HepG2 (cell line): ENCODE data around the gene CD72. TPM values are rescaled to one million over a fixed set of nuclear protein-coding genes. Genes with fewer than 3 reads are reported as not detected.

Experiments
- ATAC-seq: fragments of 200-7000 bp; cut with Tn5 transposase; 3 replicates; pipeline ENCODE4 v1.9.1; 2020; ENCODE audit warnings: mild to moderate bottlenecking, moderate library complexity
- BruUV-seq: library from RNA; stranded (reverse); fragments of 400-500 nt; replicated peaks from 2 replicates; lab custom pipeline; 2021; lab: Mats Ljungman, UMichigan
- CTCF ChIA-PET: fragments of 300-600 bp; formaldehyde crosslinking; extraction: SDS; loops from one replicate; lab custom pipeline; 2021; ENCODE audit warnings: low total read pairs, inconsistent platforms, low intra/inter-chr PET ratio; lab: Yijun Ruan, JAX
- POLR2A ChIA-PET: fragments of 350-600 bp; sonication (Branson Sonifier 250); formaldehyde crosslinking; loops from one replicate; lab custom pipeline; 2020; ENCODE audit warnings: antibody characterized with exemption, inconsistent platforms; lab: Yijun Ruan, JAX
- DNase-seq: peaks from one replicate; pipeline ENCODE4 v3.0.0-alpha.2; 2015; ENCODE audit warnings: low spot score
- FAIRE-seq: peaks from 3 replicates; lab custom pipeline; 2011; peaks lifted over from hg19 to GRCh38; lab: Jason Lieb, UNC
- H2AFZ ChIP-seq: one replicate; pipeline ENCODE4 v1.6.1; 2011; ENCODE audit warnings: low read length, inconsistent platforms
- H3K27ac ChIP-seq: fragments of 300-600 bp; 3 replicates; pipeline ENCODE4 v1.8.0; 2011; ENCODE audit warnings: mixed run types, mild to moderate bottlenecking, mixed read lengths, low read length, inconsistent platforms; ENCODE audit not compliant: insufficient read depth; ENCODE audit errors: extremely low read length
- H3K27me3 ChIP-seq, 2 experiments: fragments of 200-600 bp in 1 of 2; 2 replicates in 1 of 2; 3 replicates in 1 of 2; pipeline versions ENCODE4 v1.6.0 to v1.8.0; 2011; ENCODE audit warnings: low read length in 2 of 2, mild to moderate bottlenecking in 2 of 2, moderate library complexity in 2 of 2, inconsistent platforms in 1 of 2; ENCODE audit not compliant: insufficient read depth in 2 of 2, control insufficient read depth in 1 of 2
- H3K36me3 ChIP-seq, 2 experiments: fragments of 200-600 bp in 1 of 2; replicated peaks in 1 of 2; 2 replicates in 1 of 2; 3 replicates in 1 of 2; pipeline versions ENCODE4 v1.5.1 to v1.8.0; 2011; ENCODE audit warnings: low read length in 2 of 2, inconsistent platforms in 1 of 2; ENCODE audit not compliant: insufficient read depth in 2 of 2, control insufficient read depth in 1 of 2
- H3K4me1 ChIP-seq: 2 replicates; pipeline ENCODE4 v1.5.1; 2012; ENCODE audit warnings: low read length, inconsistent platforms; ENCODE audit not compliant: insufficient read depth
- H3K4me2 ChIP-seq: 2 replicates; pipeline ENCODE4 v1.6.0; 2011; ENCODE audit warnings: low read depth, low read length, inconsistent platforms
- H3K4me3 ChIP-seq, 3 experiments: fragments of 200-600 bp in 1 of 3; sonication (generic), shearing (Covaris generic) in 1 of 3; replicated peaks in 1 of 3; 2 replicates each; pipeline ENCODE4 v1.5.1; 2011 to 2016; ENCODE audit warnings: low read length in 3 of 3, inconsistent platforms in 2 of 3, low read depth in 2 of 3, mild to moderate bottlenecking in 2 of 3, control low read depth in 1 of 3, mixed read lengths in 1 of 3; ENCODE audit not compliant: insufficient read depth in 1 of 3
- H3K79me2 ChIP-seq: one replicate; pipeline ENCODE4 v1.6.1; 2011; ENCODE audit warnings: low read length, inconsistent platforms; ENCODE audit not compliant: insufficient read depth
- H3K9ac ChIP-seq: 2 replicates; pipeline ENCODE4 v1.6.0; 2011; ENCODE audit warnings: mild to moderate bottlenecking, low read depth, low read length, inconsistent platforms; ENCODE audit not compliant: insufficient read depth
- H3K9me3 ChIP-seq: 2 replicates; pipeline ENCODE4 v1.5.1; 2012; ENCODE audit warnings: mild to moderate bottlenecking, low read length
- H4K20me1 ChIP-seq: 2 replicates; pipeline ENCODE4 v1.6.0; 2011; ENCODE audit warnings: inconsistent platforms, mild to moderate bottlenecking, low read length, moderate library complexity; ENCODE audit not compliant: insufficient read depth
- CEBPG ChIP-seq: IDR thresholded peaks from 2 replicates; pipeline ENCODE4 v1.6.1; 2016
- HNRNPL ChIP-seq: fragments of 200-400 bp; formaldehyde crosslinking; IDR thresholded peaks from 2 replicates; pipeline ENCODE4 v1.6.1; 2017; ENCODE audit warnings: mild to moderate bottlenecking, low read depth, low read length
- HNRNPLL ChIP-seq: fragments of 200-400 bp; formaldehyde crosslinking; IDR thresholded peaks from 2 replicates; pipeline ENCODE4 v1.6.1; 2017; ENCODE audit warnings: mild to moderate bottlenecking, low read depth, low read length; ENCODE audit not compliant: poor library complexity, severe bottlenecking
- MLLT10 ChIP-seq: sonication (generic); formaldehyde crosslinking; IDR thresholded peaks from 2 replicates; pipeline ENCODE4 v1.4.0; 2020; ENCODE audit warnings: missing genetic modification reagents
- NFE2L2 ChIP-seq: fragments of 150-350 bp; IDR thresholded peaks from 2 replicates; pipeline ENCODE4 v1.6.1; 2014; ENCODE audit warnings: low read length
- PTBP1 ChIP-seq: fragments of 200-400 bp; formaldehyde crosslinking; IDR thresholded peaks from 2 replicates; pipeline ENCODE4 v1.6.1; 2018; ENCODE audit warnings: low read length, low read depth; ENCODE audit not compliant: poor library complexity, severe bottlenecking
- RBFOX2 ChIP-seq: fragments of 200-400 bp; formaldehyde crosslinking; IDR thresholded peaks from 2 replicates; pipeline ENCODE4 v1.6.1; 2017; ENCODE audit warnings: low read depth, mild to moderate bottlenecking, low read length
- SAP130 ChIP-seq: IDR thresholded peaks from 2 replicates; pipeline ENCODE4 v1.6.1; 2016; ENCODE audit warnings: low read depth
- STAG1 ChIP-seq: sonication (generic); formaldehyde crosslinking; IDR thresholded peaks from 2 replicates; pipeline ENCODE4 v1.4.0; 2020; ENCODE audit warnings: missing genetic modification reagents
- ZSCAN20 ChIP-seq: sonication (generic); formaldehyde crosslinking; IDR thresholded peaks from 2 replicates; pipeline ENCODE4 v1.4.0; 2020; ENCODE audit warnings: missing genetic modification reagents, mild to moderate bottlenecking, borderline replicate concordance
- WGBS: methylation state at CpG from one replicate; pipeline ENCODE4 v1.1.6; 2017; ENCODE audit warnings: low lambda C conversion rate; 5-methylcytosine and 5-hydroxymethylcytosine counted together
- in situ Hi-C: cut with HindIII; loops from 2 replicates; pipeline ENCODE4 v1.10.0; 2017; ENCODE audit warnings: low pct_unique_long_range_greater_than_20kb; ENCODE audit not compliant: extremely low pct_ligation_motif_present
- intact Hi-C: fragments of 100-400 bp; cut with micrococcal nuclease; formaldehyde crosslinking; loops from one replicate; pipeline ENCODE4 v1.10.0; 2022; ENCODE audit not compliant: unreplicated experiment
- polyA plus RNA-seq, 8 experiments: library from polyadenylated mRNA; depleted of rRNA in 3 of 8; stranded (reverse) in 7 of 8; unstranded in 1 of 8; fragments of >200 nt; fragmentation: Illumina TruSeq in 4 of 8; extraction: Trizol in 4 of 8; gene quantifications; 2 replicates each; pipeline versions ENCODE4 v1.2.1 to v1.2.3, GENCODE V29; 2011 to 2016; ENCODE audit warnings: low read depth in 4 of 8, missing spikeins in 1 of 8, mixed read lengths in 1 of 8; ENCODE audit not compliant: insufficient read depth in 1 of 8
- total RNA-seq, 5 experiments: library from RNA; depleted of rRNA; stranded (reverse); fragments of >200 nt; fragmentation: Illumina TruSeq; extraction: Trizol; gene quantifications; 2 replicates each; pipeline ENCODE4 v1.2.3, GENCODE V29; 2016; ENCODE audit warnings: low read depth in 1 of 5
- TF ChIP-seq, protein P1 (sequence below): sonication (generic); formaldehyde crosslinking; IDR thresholded peaks from 2 replicates; pipeline ENCODE4 v1.5.0; 2020; ENCODE audit warnings: mild to moderate bottlenecking, missing genetic modification reagents, moderate library complexity
- TF ChIP-seq, protein P2 (sequence below): IDR thresholded peaks from 2 replicates; pipeline ENCODE4 v1.4.0; 2020; ENCODE audit warnings: mild to moderate bottlenecking, missing genetic modification reagents

Gene CD72
- total and polyA plus RNA-seq, 2 of the 13 experiments (the other 11 are each of a cell fraction or from before 2014, with no cell fraction given) = 0.18 to 1.1 TPM

DNA sequence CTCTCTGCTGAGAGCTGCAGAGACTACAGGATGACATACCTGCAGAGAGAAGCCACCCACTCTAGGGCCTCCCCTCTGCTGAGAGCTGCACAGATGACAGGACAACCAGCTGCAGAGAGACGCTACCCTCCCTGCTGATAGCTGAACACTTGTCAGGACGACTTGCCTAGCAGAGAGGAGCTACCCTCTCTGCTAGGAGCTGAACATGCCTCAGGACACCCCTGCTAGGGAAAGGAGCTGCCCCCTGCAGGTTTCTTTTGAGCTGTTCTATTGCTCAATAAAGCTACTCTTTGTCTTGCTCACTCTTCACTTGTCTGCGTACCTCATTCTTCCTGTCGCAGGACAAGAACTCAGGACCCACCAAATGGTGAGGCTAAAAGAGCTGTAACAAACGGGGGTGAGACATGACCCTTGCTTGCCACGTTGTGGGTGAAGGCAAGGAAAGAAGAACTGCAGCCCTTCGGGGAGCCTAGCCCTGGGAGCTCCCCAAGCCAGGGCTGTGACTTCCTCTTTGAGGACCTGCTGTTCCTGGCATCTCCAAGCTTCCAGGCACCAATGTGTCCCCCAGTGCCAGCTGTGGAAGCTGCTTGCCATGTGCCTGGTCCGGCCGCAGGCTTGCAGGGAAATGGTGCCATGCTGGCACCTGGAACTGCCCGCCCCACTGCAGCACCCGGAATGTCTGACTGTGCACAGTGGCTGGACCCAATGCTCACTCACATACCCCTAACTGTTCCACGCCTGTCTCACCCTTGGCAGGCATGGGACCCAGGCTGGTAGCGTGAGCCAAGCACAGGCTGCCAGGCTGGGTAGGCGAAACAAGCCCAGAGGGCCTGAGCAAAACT lies 18.2 kb downstream of the CD72 start (continued):
- TF ChIP-seq, protein P1, sequence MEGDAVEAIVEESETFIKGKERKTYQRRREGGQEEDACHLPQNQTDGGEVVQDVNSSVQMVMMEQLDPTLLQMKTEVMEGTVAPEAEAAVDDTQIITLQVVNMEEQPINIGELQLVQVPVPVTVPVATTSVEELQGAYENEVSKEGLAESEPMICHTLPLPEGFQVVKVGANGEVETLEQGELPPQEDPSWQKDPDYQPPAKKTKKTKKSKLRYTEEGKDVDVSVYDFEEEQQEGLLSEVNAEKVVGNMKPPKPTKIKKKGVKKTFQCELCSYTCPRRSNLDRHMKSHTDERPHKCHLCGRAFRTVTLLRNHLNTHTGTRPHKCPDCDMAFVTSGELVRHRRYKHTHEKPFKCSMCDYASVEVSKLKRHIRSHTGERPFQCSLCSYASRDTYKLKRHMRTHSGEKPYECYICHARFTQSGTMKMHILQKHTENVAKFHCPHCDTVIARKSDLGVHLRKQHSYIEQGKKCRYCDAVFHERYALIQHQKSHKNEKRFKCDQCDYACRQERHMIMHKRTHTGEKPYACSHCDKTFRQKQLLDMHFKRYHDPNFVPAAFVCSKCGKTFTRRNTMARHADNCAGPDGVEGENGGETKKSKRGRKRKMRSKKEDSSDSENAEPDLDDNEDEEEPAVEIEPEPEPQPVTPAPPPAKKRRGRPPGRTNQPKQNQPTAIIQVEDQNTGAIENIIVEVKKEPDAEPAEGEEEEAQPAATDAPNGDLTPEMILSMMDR (CRISPR knock-in tag) = peak; percentile 62
- peak; percentile 88 for TF ChIP-seq CEBPG
- no peak for TF ChIP-seq MLLT10 (CRISPR knock-in tag)
- TF ChIP-seq STAG1 (CRISPR knock-in tag) = peak; percentile 37
- TF ChIP-seq, all 625 proteins: peak for 12

DNA sequence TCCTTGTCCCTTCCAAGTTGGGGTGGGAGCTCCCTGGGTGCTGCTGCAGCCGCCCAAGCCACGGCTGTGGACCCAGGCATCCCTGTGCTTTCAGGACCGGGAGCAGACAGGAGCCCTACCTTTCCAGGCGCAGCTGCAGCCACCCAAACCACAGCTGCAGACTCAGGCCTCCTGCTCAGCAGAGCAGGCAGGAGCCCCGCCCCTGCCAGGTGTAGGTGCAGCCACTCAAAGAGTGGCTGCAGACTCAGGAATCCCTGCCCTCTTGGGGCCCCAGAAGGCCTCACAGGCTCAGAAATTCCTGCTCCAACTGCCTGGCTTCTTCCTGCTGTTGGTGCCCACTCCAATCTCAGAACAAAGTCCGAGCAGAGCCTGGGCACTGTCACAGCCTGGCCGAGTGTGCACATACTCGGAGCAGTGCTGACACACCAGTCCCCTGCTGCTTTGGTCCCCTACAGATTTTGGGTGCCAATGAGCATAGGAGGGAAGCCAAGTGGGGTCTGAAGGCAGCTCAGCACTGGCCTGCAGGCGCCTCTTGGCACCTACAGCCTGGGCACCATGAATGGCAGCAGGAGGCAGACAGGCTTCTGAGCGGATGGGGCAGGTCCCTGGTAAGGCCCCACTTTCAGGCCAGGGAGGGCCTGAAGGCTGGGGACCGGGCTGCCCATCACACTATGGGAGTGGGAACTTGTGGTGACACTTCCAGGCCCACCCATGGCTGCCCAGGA lies 19.2 kb downstream of the CD72 start:
- H3K79me2 ChIP-seq = no peaks in the 10 kb centered on the region
- FAIRE-seq = no peak
- no peaks in the 10 kb centered on the region for H3K36me3 ChIP-seq
- no peaks in the 10 kb centered on the region; the same call in 1 of the 2 replicates for H3K9me3 ChIP-seq
- H3K4me3 ChIP-seq = peak overlapping the region; percentile 20 to 59 (median 40); a peak in 5 of 6 replicates
- H3K4me2 ChIP-seq = peak overlapping the region; percentile 91
- ChIA-PET CTCF (no interaction called here), POLR2A (interaction anchor here (0.9 to 1.7 kb wide), 5 partner anchors 12 to 437 kb away, joined by 3 to 4 read pairs (median 3); partner anchors contain the start of genes RUSC2 and UNC13B)
- WGBS = 20% methylated on average over 1 of the region's 11 CpGs
- peak overlapping the region; percentile 41 for H3K9ac ChIP-seq
- no peak overlapping the region for H2AFZ ChIP-seq
- in situ Hi-C loops = loop anchor here (5.0 kb wide), 1 partner anchor 37 kb away; a partner anchor contains a TSS
- BruUV-seq = no TSS peak
- H3K4me1 ChIP-seq = peaks cover 39% of the 10 kb centered on the region
- H4K20me1 ChIP-seq = no peaks in the 10 kb centered on the region
- H3K27me3 ChIP-seq = no peaks in the 10 kb centered on the region
- ATAC-seq = peak; percentile 76
- peak; percentile 65 for DNase-seq
- intact Hi-C loops = loop anchor here (5.0 kb wide), 1 partner anchor 37 kb away; a partner anchor contains a TSS
- peak overlapping the region; percentile 6 for H3K27ac ChIP-seq
- TF ChIP-seq, protein P2, sequence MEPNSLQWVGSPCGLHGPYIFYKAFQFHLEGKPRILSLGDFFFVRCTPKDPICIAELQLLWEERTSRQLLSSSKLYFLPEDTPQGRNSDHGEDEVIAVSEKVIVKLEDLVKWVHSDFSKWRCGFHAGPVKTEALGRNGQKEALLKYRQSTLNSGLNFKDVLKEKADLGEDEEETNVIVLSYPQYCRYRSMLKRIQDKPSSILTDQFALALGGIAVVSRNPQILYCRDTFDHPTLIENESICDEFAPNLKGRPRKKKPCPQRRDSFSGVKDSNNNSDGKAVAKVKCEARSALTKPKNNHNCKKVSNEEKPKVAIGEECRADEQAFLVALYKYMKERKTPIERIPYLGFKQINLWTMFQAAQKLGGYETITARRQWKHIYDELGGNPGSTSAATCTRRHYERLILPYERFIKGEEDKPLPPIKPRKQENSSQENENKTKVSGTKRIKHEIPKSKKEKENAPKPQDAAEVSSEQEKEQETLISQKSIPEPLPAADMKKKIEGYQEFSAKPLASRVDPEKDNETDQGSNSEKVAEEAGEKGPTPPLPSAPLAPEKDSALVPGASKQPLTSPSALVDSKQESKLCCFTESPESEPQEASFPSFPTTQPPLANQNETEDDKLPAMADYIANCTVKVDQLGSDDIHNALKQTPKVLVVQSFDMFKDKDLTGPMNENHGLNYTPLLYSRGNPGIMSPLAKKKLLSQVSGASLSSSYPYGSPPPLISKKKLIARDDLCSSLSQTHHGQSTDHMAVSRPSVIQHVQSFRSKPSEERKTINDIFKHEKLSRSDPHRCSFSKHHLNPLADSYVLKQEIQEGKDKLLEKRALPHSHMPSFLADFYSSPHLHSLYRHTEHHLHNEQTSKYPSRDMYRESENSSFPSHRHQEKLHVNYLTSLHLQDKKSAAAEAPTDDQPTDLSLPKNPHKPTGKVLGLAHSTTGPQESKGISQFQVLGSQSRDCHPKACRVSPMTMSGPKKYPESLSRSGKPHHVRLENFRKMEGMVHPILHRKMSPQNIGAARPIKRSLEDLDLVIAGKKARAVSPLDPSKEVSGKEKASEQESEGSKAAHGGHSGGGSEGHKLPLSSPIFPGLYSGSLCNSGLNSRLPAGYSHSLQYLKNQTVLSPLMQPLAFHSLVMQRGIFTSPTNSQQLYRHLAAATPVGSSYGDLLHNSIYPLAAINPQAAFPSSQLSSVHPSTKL (CRISPR knock-in tag) = 0 out of 2 replicates have a peak, but pooled peaks have one; percentile 7
- TF ChIP-seq ZSCAN20 (CRISPR knock-in tag) = no peak
- no peak for TF ChIP-seq RBFOX2
- peak; percentile 32 for TF ChIP-seq SAP130 (CRISPR knock-in tag)
- TF ChIP-seq PTBP1 = peak; percentile 46
- TF ChIP-seq HNRNPL = peak; percentile 84
- TF ChIP-seq, protein P1 (CRISPR knock-in tag) = peak; percentile 19; the same call in 1 of the 2 replicates
- TF ChIP-seq HNRNPLL = peak; percentile 29
- TF ChIP-seq NFE2L2 = no peak
